HepG2 (cell line): Measurements from ENCODE around the gene MRPL38. TPM values are rescaled to one million over a fixed set of nuclear protein-coding genes. Genes with fewer than 3 reads are reported as not detected.

Experiments used
- ATF7-NPFF ChIP-seq: sonication (generic); formaldehyde crosslinking; IDR thresholded peaks from 2 replicates; pipeline ENCODE4 v1.8.1; 2023; ENCODE audit warnings: mild to moderate bottlenecking, low read depth, missing genetic modification reagents, moderate library complexity
- ATM ChIP-seq: fragments of 450-650 bp; IDR thresholded peaks from 2 replicates; pipeline ENCODE4 v1.7.1; 2017; ENCODE audit warnings: mild to moderate bottlenecking, borderline replicate concordance
- BCL6 ChIP-seq: IDR thresholded peaks from 2 replicates; pipeline ENCODE4 v1.6.1; 2016; ENCODE audit warnings: missing genetic modification reagents, missing compliant biosample characterization
- BHLHE40 ChIP-seq: IDR thresholded peaks from 2 replicates; pipeline ENCODE4 v1.6.1; 2011; ENCODE audit warnings: low read length, improper control_type of control experiment
- FOXP1 ChIP-seq, 2 experiments: fragments of 450-650 bp in 1 of 2; IDR thresholded peaks; 2 replicates each; pipeline ENCODE4 v1.6.1; 2017 to 2018; ENCODE audit warnings: antibody characterized with exemption in 1 of 2
- GFI1 ChIP-seq: sonication (generic); formaldehyde crosslinking; IDR thresholded peaks from 2 replicates; pipeline ENCODE4 v1.5.0; 2020; ENCODE audit warnings: missing genetic modification reagents, mild to moderate bottlenecking, borderline replicate concordance
- GLI4 ChIP-seq: sonication (generic); formaldehyde crosslinking; IDR thresholded peaks from 2 replicates; pipeline ENCODE4 v1.5.1; 2020; ENCODE audit warnings: missing genetic modification reagents, mild to moderate bottlenecking, moderate library complexity, borderline replicate concordance
- HNRNPL ChIP-seq: fragments of 200-400 bp; formaldehyde crosslinking; IDR thresholded peaks from 2 replicates; pipeline ENCODE4 v1.6.1; 2017; ENCODE audit warnings: mild to moderate bottlenecking, low read depth, low read length
- IKZF5 ChIP-seq: IDR thresholded peaks from 2 replicates; pipeline ENCODE4 v1.6.1; 2018; ENCODE audit warnings: missing genetic modification reagents, mild to moderate bottlenecking, missing compliant biosample characterization
- ISX ChIP-seq: sonication (generic); formaldehyde crosslinking; conservative IDR thresholded peaks from 2 replicates; pipeline ENCODE4 v1.5.0; 2020; ENCODE audit warnings: missing genetic modification reagents
- KLF11 ChIP-seq: IDR thresholded peaks from 2 replicates; pipeline ENCODE4 v1.6.1; 2016; ENCODE audit warnings: missing compliant biosample characterization
- KLF12 ChIP-seq: sonication (generic); formaldehyde crosslinking; IDR thresholded peaks from 2 replicates; pipeline ENCODE4 v1.4.0; 2020; ENCODE audit warnings: missing genetic modification reagents, borderline replicate concordance
- MTA1 ChIP-seq: sonication (generic); formaldehyde crosslinking; IDR thresholded peaks from 2 replicates; pipeline ENCODE4 v1.4.0; 2020; ENCODE audit warnings: missing genetic modification reagents, mild to moderate bottlenecking, borderline replicate concordance
- NBN ChIP-seq: fragments of 450-650 bp; conservative IDR thresholded peaks from 2 replicates; pipeline ENCODE4 v1.6.1; 2017
- NFKBIZ ChIP-seq: IDR thresholded peaks from 2 replicates; pipeline ENCODE4 v1.6.1; 2018; ENCODE audit warnings: missing genetic modification reagents, missing compliant biosample characterization
- ONECUT2 ChIP-seq: sonication (generic); formaldehyde crosslinking; IDR thresholded peaks from 2 replicates; pipeline ENCODE4 v1.4.0; 2020; ENCODE audit warnings: missing genetic modification reagents
- SMAD3 ChIP-seq: sonication (generic); formaldehyde crosslinking; IDR thresholded peaks from 2 replicates; pipeline ENCODE4 v1.4.0; 2020; ENCODE audit warnings: missing genetic modification reagents
- YEATS4 ChIP-seq: sonication (generic); formaldehyde crosslinking; IDR thresholded peaks from 2 replicates; pipeline ENCODE4 v1.4.0; 2020; ENCODE audit warnings: missing genetic modification reagents, borderline replicate concordance
- ZFP41 ChIP-seq: sonication (generic); formaldehyde crosslinking; IDR thresholded peaks from 2 replicates; pipeline ENCODE4 v1.4.0; 2020; ENCODE audit warnings: mild to moderate bottlenecking, missing genetic modification reagents, borderline replicate concordance
- ZNF280D ChIP-seq: sonication (generic); formaldehyde crosslinking; IDR thresholded peaks from 2 replicates; pipeline ENCODE4 v1.5.1; 2020; ENCODE audit warnings: mild to moderate bottlenecking, missing genetic modification reagents
- ZNF414 ChIP-seq: sonication (generic); formaldehyde crosslinking; IDR thresholded peaks from 2 replicates; pipeline ENCODE4 v1.5.0; 2020; ENCODE audit warnings: missing genetic modification reagents
- ZNF510 ChIP-seq: sonication (generic); formaldehyde crosslinking; IDR thresholded peaks from 2 replicates; pipeline ENCODE4 v1.4.0; 2020; ENCODE audit warnings: low read depth, mild to moderate bottlenecking, missing genetic modification reagents
- ZNF773 ChIP-seq: sonication (generic); formaldehyde crosslinking; IDR thresholded peaks from 2 replicates; pipeline ENCODE4 v1.4.0; 2020; ENCODE audit warnings: missing genetic modification reagents, borderline replicate concordance
- ZNF776 ChIP-seq: sonication (generic); formaldehyde crosslinking; IDR thresholded peaks from 2 replicates; pipeline ENCODE4 v1.4.0; 2020; ENCODE audit warnings: mild to moderate bottlenecking, missing genetic modification reagents
- ZSCAN21 ChIP-seq: sonication (generic); formaldehyde crosslinking; IDR thresholded peaks from 2 replicates; pipeline ENCODE4 v1.8.0; 2022; ENCODE audit warnings: mild to moderate bottlenecking, missing genetic modification reagents, moderate library complexity, borderline replicate concordance
- polyA plus RNA-seq, 8 experiments: library from polyadenylated mRNA; depleted of rRNA in 3 of 8; stranded (reverse) in 7 of 8; unstranded in 1 of 8; fragments of >200 nt; fragmentation: Illumina TruSeq in 4 of 8; extraction: Trizol in 4 of 8; gene quantifications; 2 replicates each; pipeline versions ENCODE4 v1.2.1 to v1.2.3, GENCODE V29; 2011 to 2016; ENCODE audit warnings: low read depth in 4 of 8, missing spikeins in 1 of 8, mixed read lengths in 1 of 8; ENCODE audit not compliant: insufficient read depth in 1 of 8
- total RNA-seq, 5 experiments: library from RNA; depleted of rRNA; stranded (reverse); fragments of >200 nt; fragmentation: Illumina TruSeq; extraction: Trizol; gene quantifications; 2 replicates each; pipeline ENCODE4 v1.2.3, GENCODE V29; 2016; ENCODE audit warnings: low read depth in 1 of 5

The MRPL38 gene
- total and polyA plus RNA-seq, 2 of the 13 experiments (the other 11 are each of a cell fraction or from before 2014, with no cell fraction given), result 83.7 to 125 TPM

- TF ChIP-seq ZNF414 (CRISPR knock-in tag), result peak; percentile 24
- TF ChIP-seq MTA1, result no peak
- no peak for TF ChIP-seq ATF7-NPFF (CRISPR knock-in tag)
- peak; percentile 99 for TF ChIP-seq HNRNPL
- no peak for TF ChIP-seq IKZF5 (CRISPR knock-in tag)
- no peak for TF ChIP-seq ZSCAN21 (CRISPR knock-in tag)
- TF ChIP-seq ZNF510, result no peak; the same call in 1 of the 2 replicates
- TF ChIP-seq BCL6 (CRISPR knock-in tag), result no peak
- 0 out of 2 replicates have a peak, but pooled peaks have one; percentile 36 for TF ChIP-seq ONECUT2 (CRISPR knock-in tag)
- no peak for TF ChIP-seq NBN
- TF ChIP-seq KLF11 (CRISPR knock-in tag), result peak; percentile 5; the same call in 1 of the 2 replicates
- TF ChIP-seq ISX, result peak; percentile 94; the same call in 1 of the 2 replicates
- no peak for TF ChIP-seq NFKBIZ (CRISPR knock-in tag)
- no peak; the same call in 1 of the 2 replicates for TF ChIP-seq ZNF776
- TF ChIP-seq GLI4, result peak; percentile 39; the same call in 1 of the 2 replicates
- TF ChIP-seq GFI1 (CRISPR knock-in tag), result peak; percentile 33; the same call in 1 of the 2 replicates
- no peak; the same call in 1 of the 2 replicates for TF ChIP-seq ZNF280D (CRISPR knock-in tag)
- TF ChIP-seq YEATS4 (CRISPR knock-in tag), result no peak; the same call in 1 of the 2 replicates
- TF ChIP-seq KLF12 (CRISPR knock-in tag), result no peak; the same call in none of the 2 replicates
- no peak for TF ChIP-seq FOXP1 (IDR thresholded peaks at IDR 0.05)
- no peak for TF ChIP-seq FOXP1 (CRISPR knock-in tag; IDR thresholded peaks at IDR 0.05)
- TF ChIP-seq SMAD3 (CRISPR knock-in tag), result peak; percentile 13; the same call in 1 of the 2 replicates
- no peak for TF ChIP-seq BHLHE40
- no peak for TF ChIP-seq ATM
- TF ChIP-seq ZNF773 (CRISPR knock-in tag), result 0 out of 2 replicates have a peak, but pooled peaks have one; percentile 47
- TF ChIP-seq ZFP41, result no peak
Measured at GRCh38 chr17:75876938-75877751, 27.5 kb downstream of the MRPL38 start (continued).
